ENCODE results near the gene SNX25.

Gene SNX25

DNA sequence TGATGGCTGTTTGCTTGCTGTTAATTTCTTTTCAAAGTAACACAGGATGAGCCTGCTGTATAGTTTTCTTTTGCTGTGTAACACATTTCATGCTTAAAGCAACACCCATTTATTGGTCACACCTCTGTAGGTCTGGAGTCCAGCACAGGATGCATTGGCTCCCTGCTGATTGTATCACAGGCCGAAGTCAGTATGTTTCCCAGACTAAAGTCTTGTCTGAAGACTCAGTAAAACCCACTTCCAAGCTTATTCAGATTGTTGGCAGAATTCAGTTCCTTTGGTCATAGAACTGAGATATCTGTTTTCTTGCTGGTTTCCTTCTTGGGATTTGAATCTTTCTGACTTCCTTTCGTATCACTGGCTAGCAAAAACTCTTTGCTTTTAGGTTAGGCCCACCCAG lies 132.0 kb downstream of the SNX25 start:
- TF ChIP-seq, protein P1, sequence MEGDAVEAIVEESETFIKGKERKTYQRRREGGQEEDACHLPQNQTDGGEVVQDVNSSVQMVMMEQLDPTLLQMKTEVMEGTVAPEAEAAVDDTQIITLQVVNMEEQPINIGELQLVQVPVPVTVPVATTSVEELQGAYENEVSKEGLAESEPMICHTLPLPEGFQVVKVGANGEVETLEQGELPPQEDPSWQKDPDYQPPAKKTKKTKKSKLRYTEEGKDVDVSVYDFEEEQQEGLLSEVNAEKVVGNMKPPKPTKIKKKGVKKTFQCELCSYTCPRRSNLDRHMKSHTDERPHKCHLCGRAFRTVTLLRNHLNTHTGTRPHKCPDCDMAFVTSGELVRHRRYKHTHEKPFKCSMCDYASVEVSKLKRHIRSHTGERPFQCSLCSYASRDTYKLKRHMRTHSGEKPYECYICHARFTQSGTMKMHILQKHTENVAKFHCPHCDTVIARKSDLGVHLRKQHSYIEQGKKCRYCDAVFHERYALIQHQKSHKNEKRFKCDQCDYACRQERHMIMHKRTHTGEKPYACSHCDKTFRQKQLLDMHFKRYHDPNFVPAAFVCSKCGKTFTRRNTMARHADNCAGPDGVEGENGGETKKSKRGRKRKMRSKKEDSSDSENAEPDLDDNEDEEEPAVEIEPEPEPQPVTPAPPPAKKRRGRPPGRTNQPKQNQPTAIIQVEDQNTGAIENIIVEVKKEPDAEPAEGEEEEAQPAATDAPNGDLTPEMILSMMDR (IDR thresholded peaks at IDR 0.05; ENCODE audit: insufficient read depth, low read length, missing control alignments) = no peak
- H3K4me3 ChIP-seq (ENCODE audit: low read depth, low read length) = no peak overlapping the region
- no peak for DNase-seq (ENCODE audit: low read depth, low spot score)
- ChIA-PET CTCF (no interaction called here), POLR2A (no interaction called here)

DNA sequence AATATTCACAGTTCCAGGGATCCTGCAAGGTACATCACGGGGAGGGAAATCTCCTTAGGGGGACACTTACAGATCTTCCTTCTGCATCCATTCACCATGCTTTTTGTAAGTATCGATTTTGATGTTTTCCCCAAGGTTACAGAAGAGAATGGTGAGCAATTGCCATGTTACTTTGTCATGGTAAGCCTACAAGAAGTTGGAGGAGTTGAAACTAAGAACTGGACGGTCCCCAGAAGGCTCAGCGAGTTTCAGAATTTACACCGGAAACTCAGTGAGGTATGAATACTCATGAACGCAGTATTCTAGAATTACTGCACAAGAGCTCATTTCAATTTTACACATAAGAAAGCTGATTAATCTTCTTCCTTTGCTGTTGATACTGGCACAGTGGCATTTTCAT lies 132.4 kb downstream of the SNX25 start:
- H3K4me3 ChIP-seq (ENCODE audit: low read depth, low read length) = no peak overlapping the region
- DNase-seq (ENCODE audit: low read depth, low spot score) = no peak
- ChIA-PET CTCF (no interaction called here), POLR2A (no interaction called here)
- TF ChIP-seq, protein P1 (IDR thresholded peaks at IDR 0.05; ENCODE audit: insufficient read depth, low read length, missing control alignments) = no peak

DNA sequence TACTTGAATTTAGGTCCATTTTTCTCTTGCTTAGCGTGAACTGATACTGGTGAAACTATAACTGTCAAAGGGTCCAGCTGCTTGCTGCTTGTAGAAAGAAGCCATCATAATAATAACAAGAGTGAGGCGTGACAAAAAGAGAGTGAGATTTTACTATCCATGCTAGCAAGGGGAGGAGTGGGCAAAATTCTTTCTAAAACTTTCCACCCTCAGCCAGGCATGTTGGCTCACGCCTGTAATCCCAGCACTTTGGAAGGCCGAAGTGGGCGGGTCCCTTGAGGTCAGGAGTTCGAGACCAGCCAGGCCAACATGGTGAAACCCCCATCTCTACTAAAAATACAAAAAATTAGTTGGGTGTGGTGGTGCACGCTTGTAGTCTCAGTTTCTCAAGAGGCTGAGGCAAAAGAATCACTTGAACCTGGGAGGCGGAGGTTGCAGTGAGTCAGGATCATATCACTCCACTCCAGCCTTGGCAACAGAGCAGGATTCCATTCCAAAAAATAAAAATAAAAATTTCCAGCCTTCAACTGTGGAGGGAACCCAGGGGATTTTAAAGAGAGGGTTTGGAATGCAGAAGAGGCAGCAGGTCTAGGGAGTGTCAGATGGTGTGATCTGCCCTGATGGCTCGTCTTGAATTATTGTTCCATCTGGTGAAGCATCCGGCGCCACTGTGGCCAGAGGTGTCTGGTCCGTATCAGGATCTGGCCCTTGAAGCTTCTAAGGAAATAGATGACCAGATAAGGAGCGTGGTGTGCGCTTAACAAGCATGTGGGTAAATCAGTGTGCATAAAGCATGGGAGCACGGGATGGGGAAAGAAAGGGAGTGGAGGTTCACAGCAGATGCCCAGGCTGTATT lies 134.6 kb downstream of the SNX25 start:
- POLR2A ChIA-PET = interaction anchor here (0.6 kb wide), 1 partner anchor 70 kb away, joined by 4 read pairs; no protein-coding TSS in a partner anchor
- H3K4me3 ChIP-seq (ENCODE audit: low read depth, low read length) = no peak overlapping the region; the same call in 1 of the 2 replicates
- TF ChIP-seq, protein P1 (IDR thresholded peaks at IDR 0.05; ENCODE audit: insufficient read depth, low read length, missing control alignments) = no peak
- DNase-seq (ENCODE audit: low read depth, low spot score) = peak; percentile 29
- CTCF ChIA-PET = interaction anchor here (0.9 kb wide), 1 partner anchor 15 kb away, joined by 3 read pairs; no protein-coding TSS in a partner anchor

DNA sequence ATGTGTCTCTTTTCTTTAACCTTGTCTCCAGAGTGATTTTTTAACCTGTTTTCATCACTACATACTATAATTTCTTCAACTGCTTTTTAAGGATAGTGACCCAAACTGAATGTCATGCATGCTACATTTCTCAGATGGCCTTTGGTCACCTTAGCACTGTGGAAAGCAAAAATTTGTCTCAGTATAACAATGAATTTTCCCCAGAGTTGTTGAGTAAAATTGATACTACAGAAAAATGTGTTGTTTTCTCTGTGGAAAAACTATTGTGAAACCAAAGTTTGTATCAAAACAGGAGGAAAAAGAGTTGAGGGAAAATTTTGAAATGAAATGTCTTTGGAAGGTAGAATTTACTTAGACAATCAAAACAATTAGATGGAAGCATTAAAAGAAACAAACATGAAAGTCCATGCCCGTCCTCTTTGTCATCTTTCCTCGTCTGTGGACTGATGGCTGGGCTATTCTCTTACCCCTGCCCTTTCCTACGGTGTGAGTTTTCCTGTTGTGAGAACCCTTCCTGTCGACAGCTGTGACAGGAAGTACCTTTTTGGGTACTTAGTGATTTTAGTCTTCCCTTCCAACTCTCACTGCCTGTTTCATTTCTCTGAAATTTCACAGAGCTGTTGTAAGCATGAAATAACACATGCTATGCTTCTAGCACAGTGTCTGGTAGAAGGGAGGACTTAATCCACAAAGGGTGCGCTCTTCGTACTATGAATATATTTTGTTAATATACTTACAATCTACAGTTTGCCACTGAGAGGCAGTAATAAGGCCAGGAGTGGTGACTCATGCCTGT lies 135.5 kb downstream of the SNX25 start:
- no peak for DNase-seq (ENCODE audit: low read depth, low spot score)
- TF ChIP-seq, protein P1 (IDR thresholded peaks at IDR 0.05; ENCODE audit: insufficient read depth, low read length, missing control alignments) = no peak
- POLR2A ChIA-PET = interaction anchor here (0.6 kb wide), 1 partner anchor 71 kb away, joined by 4 read pairs; no protein-coding TSS in a partner anchor
- H3K4me3 ChIP-seq (ENCODE audit: low read depth, low read length) = no peak overlapping the region
- CTCF ChIA-PET = no interaction called here

DNA sequence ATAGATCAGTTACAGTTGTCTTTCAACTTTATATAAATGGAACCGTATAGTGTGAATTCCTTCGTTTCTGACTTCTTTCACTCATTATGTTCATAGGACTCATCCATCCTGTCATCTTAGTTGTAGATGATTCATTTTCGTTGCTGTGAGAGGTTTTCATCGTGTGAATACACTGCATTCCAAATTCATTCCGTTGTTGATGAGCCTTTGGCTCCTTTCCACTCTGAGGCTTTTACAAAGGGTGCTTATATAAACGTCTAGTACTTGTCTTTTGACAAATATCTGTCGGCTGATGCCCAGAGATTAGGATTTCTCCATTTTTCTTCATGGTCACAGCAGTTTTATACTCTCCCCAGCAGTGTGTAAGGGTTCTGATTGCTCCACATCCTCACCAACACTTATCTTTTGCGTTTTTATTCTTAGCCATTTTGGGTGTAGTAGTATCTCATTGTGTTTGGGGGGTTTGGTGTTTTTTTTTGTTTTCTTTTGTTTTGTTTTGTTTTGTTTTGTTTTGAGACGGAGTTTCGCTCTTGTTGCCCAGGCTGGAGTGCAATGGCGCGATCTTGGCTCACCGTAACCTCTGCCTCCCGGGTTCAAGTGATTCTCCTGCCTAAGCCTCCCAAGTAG lies 137.7 kb downstream of the SNX25 start:
- no peak overlapping the region for H3K4me3 ChIP-seq (ENCODE audit: low read depth, low read length)
- TF ChIP-seq, protein P1 (IDR thresholded peaks at IDR 0.05; ENCODE audit: insufficient read depth, low read length, missing control alignments) = no peak
- ChIA-PET POLR2A (no interaction called here), CTCF (no interaction called here)
- DNase-seq (ENCODE audit: low read depth, low spot score) = peak; percentile 46

Data from AG04449 (cell line).